Measurements from ENCODE around the gene DYSF.

The DYSF gene

DNA sequence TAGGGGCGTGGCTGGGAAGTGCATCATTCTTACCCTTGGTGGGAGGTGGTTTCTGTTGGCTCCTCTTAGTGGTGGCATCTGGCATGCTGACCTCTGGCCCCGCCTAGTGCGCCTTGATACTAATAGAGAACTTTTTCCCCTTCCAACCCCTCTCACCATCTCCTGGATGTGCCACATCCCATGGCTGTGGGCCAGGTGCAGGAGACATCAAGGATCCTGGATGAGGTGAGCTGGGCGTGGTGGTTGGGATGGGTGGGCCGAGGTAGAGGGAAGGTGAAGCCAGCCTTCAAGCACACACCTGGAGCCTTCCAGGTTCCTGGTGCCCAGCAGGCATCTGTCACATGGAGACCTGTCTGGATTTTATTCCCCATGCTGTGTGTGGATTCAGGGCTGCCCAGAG is 149.2 kb downstream of the DYSF start:
- no peak for TF ChIP-seq SIN3A (IDR thresholded peaks at IDR 0.05; ENCODE audit: borderline replicate concordance, insufficient read depth, low read length)
- no peak for TF ChIP-seq POLR2AphosphoS5 (IDR thresholded peaks at IDR 0.05; ENCODE audit: low read depth, low read length)

- TF ChIP-seq FOXP2 (optimal IDR thresholded peaks at IDR 0.05; ENCODE audit: borderline replicate concordance, extremely low read depth, extremely low read length, insufficient read depth) = no peak
Measured at GRCh38 chr2:71603311-71603811, 150.0 kb downstream of the DYSF start.

DNA sequence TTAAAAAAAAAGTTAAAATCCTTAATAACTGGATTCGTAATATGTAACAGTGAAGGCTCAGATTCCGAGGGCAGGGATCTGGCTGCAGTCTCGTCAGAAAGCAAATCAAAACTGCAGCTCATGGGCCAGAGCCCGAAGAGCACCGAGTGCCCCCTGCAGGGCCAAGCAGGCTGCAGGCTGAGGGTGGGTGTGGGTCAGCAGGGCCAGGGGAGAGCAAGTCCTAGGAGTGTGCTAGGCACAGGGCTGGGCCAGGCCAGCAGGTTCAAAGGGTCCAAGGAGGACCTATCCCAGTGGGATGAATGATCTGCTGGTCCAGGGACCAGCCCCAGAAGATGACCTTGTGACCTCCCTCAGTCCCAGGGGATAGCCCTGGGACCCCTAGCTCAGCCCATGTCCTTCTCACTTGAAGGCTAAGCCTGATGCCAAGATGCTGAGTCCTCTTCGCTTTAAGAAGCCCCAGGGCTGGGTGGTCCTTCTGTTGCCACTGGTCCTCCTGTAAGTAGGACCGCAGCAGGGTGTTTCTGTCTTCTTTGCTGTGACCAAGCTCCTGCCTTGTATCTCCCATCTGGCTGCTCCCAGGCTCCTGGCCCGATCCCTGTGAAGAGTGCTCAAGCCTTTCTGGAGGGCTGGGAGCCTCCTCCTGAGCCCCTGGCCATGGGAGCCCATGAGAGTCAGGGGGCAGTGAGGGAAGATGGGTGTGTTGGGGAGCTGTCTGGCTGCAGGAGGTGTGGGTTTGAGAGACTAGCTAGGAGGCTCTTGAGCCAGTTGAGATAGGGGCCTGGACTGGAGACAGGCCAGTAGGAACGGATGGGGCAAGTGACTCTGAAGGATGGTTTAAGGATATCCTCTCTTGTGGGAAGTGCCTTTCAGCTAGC is 150.7 kb downstream of the DYSF start:
- TF ChIP-seq FOXP2 (optimal IDR thresholded peaks at IDR 0.05; ENCODE audit: borderline replicate concordance, extremely low read depth, extremely low read length, insufficient read depth) (no peak), TAF1 (IDR thresholded peaks at IDR 0.05; ENCODE audit: borderline replicate concordance, insufficient read depth, low read length) (no peak), POLR2AphosphoS5 (IDR thresholded peaks at IDR 0.05; ENCODE audit: low read depth, low read length) (no peak)
- TF ChIP-seq, protein P1, sequence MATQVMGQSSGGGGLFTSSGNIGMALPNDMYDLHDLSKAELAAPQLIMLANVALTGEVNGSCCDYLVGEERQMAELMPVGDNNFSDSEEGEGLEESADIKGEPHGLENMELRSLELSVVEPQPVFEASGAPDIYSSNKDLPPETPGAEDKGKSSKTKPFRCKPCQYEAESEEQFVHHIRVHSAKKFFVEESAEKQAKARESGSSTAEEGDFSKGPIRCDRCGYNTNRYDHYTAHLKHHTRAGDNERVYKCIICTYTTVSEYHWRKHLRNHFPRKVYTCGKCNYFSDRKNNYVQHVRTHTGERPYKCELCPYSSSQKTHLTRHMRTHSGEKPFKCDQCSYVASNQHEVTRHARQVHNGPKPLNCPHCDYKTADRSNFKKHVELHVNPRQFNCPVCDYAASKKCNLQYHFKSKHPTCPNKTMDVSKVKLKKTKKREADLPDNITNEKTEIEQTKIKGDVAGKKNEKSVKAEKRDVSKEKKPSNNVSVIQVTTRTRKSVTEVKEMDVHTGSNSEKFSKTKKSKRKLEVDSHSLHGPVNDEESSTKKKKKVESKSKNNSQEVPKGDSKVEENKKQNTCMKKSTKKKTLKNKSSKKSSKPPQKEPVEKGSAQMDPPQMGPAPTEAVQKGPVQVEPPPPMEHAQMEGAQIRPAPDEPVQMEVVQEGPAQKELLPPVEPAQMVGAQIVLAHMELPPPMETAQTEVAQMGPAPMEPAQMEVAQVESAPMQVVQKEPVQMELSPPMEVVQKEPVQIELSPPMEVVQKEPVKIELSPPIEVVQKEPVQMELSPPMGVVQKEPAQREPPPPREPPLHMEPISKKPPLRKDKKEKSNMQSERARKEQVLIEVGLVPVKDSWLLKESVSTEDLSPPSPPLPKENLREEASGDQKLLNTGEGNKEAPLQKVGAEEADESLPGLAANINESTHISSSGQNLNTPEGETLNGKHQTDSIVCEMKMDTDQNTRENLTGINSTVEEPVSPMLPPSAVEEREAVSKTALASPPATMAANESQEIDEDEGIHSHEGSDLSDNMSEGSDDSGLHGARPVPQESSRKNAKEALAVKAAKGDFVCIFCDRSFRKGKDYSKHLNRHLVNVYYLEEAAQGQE (IDR thresholded peaks at IDR 0.05; ENCODE audit: insufficient read depth in 1 of 2, low read depth in 2 of 2, low read length in 2 of 2) = no peak

DNA sequence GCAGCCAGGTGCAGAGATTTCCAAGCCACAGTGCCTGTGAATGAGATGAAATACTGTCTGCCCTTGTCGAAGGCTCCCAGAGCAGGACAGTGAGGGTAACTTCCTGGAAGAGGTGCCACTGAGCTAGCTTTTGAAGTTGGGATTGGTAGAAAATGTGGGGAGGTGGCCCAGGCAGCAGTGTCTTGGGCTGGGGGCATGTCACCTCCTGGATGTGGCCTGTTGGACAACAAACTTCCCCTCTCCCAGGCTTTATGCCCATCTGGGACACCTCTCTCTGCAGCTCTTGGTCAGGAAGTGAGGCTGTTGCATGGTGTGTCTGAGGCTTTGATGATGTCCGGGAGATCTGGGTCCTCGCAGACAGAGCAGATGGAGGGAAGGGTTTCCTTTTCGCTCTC is 151.4 kb downstream of the DYSF start:
- no peak for TF ChIP-seq POLR2AphosphoS5 (IDR thresholded peaks at IDR 0.05; ENCODE audit: low read depth, low read length)

GRCh38 chr2:71605173-71605641 is 151.8 kb downstream of the DYSF start:
- TF ChIP-seq TAF1 (IDR thresholded peaks at IDR 0.05; ENCODE audit: borderline replicate concordance, insufficient read depth, low read length) (no peak), SIN3A (IDR thresholded peaks at IDR 0.05; ENCODE audit: borderline replicate concordance, insufficient read depth, low read length) (no peak), POLR2AphosphoS5 (IDR thresholded peaks at IDR 0.05; ENCODE audit: low read depth, low read length) (no peak), FOXP2 (optimal IDR thresholded peaks at IDR 0.05; ENCODE audit: borderline replicate concordance, extremely low read depth, extremely low read length, insufficient read depth) (no peak)
- TF ChIP-seq, protein P1 (IDR thresholded peaks at IDR 0.05; ENCODE audit: insufficient read depth in 1 of 2, low read depth in 2 of 2, low read length in 2 of 2) = no peak

GRCh38 chr2:71605781-71606241 is 152.4 kb downstream of the DYSF start:
- TF ChIP-seq, protein P1 (IDR thresholded peaks at IDR 0.05; ENCODE audit: insufficient read depth in 1 of 2, low read depth in 2 of 2, low read length in 2 of 2) = no peak
- no peak for TF ChIP-seq SIN3A (IDR thresholded peaks at IDR 0.05; ENCODE audit: borderline replicate concordance, insufficient read depth, low read length)
- TF ChIP-seq TAF1 (IDR thresholded peaks at IDR 0.05; ENCODE audit: borderline replicate concordance, insufficient read depth, low read length) = no peak
- TF ChIP-seq POLR2AphosphoS5 (IDR thresholded peaks at IDR 0.05; ENCODE audit: low read depth, low read length) = no peak

Data from PFSK-1 (cell line).